ENCODE results near the gene ETNPPL. TPM values are rescaled to one million over a fixed set of nuclear protein-coding genes. Genes with fewer than 3 reads are reported as not detected.

The ETNPPL gene
- total and polyA plus RNA-seq, 2 of the 13 experiments (the other 11 are each of a cell fraction or from before 2014, with no cell fraction given): 1.4 to 6.0 TPM

GRCh38 chr4:108695062-108695461 is 67.8 kb downstream of the ETNPPL start:
- ChIA-PET POLR2A (no interaction called here), CTCF (ENCODE audit: low intra/inter-chr PET ratio, low total read pairs) (no interaction called here)
- Histone ChIP-seq H3K27me3 (ENCODE audit: control insufficient read depth in 1 of 2, insufficient read depth in 2 of 2, low read length in 2 of 2) (no peaks in the 10 kb centered on the region), H3K4me2 (ENCODE audit: low read depth, low read length) (no peak overlapping the region), H3K9ac (ENCODE audit: insufficient read depth, low read depth, low read length) (no peak overlapping the region), H2AFZ (ENCODE audit: low read length) (no peak overlapping the region), H3K79me2 (ENCODE audit: insufficient read depth, low read length) (no peaks in the 10 kb centered on the region), H3K36me3 (replicated peaks in 1 of 2; ENCODE audit: control insufficient read depth in 1 of 2, insufficient read depth in 2 of 2, low read length in 2 of 2) (no peaks in the 10 kb centered on the region), H3K4me3 (replicated peaks in 1 of 3; ENCODE audit: insufficient read depth in 1 of 3, low read depth in 2 of 3, low read length in 3 of 3) (no peak overlapping the region), H3K4me1 (ENCODE audit: insufficient read depth, low read length) (0 out of 2 replicates have a peak, but pooled peaks cover 5% of the 10 kb centered on the region), H3K9me3 (ENCODE audit: low read length) (no peaks in the 10 kb centered on the region), H3K27ac (ENCODE audit: extremely low read length, insufficient read depth, low read length) (no peak overlapping the region), H4K20me1 (ENCODE audit: insufficient read depth, low read length) (no peaks in the 10 kb centered on the region)
- intact Hi-C loops (cut with micrococcal nuclease; ENCODE audit: unreplicated experiment) (no loop called here), in situ Hi-C loops (cut with HindIII; ENCODE audit: extremely low pct_ligation_motif_present, low pct_unique_long_range_greater_than_20kb) (loop anchor here (25.0 kb wide), 1 partner anchor 717 kb away; no protein-coding TSS in a partner anchor)
- FAIRE-seq (no peak), ATAC-seq (no peak), DNase-seq (ENCODE audit: low spot score) (no peak)
- TF ChIP-seq HDAC1 (CRISPR knock-in tag; IDR thresholded peaks at IDR 0.05) (no peak), ZNF773 (CRISPR knock-in tag; IDR thresholded peaks at IDR 0.05; ENCODE audit: borderline replicate concordance) (no peak), ZNF644 (CRISPR knock-in tag; IDR thresholded peaks at IDR 0.05; ENCODE audit: low read depth) (no peak), FUBP1 (CRISPR knock-in tag; IDR thresholded peaks at IDR 0.05; ENCODE audit: borderline replicate concordance) (no peak)
- no TSS peak for BruUV-seq (replicated peaks)
- 6% methylated on average over 1 of the region's 1 CpG for WGBS (ENCODE audit: low lambda C conversion rate)

- no peak for FAIRE-seq
- 32% methylated on average over 3 of the region's 3 CpGs for WGBS (ENCODE audit: low lambda C conversion rate)
- POLR2A ChIA-PET: no interaction called here
- TF ChIP-seq ZNF567 (CRISPR knock-in tag; IDR thresholded peaks at IDR 0.05; ENCODE audit: borderline replicate concordance): no peak
- no peak for TF ChIP-seq TSC22D2 (CRISPR knock-in tag; IDR thresholded peaks at IDR 0.05; ENCODE audit: borderline replicate concordance)
- no peak for TF ChIP-seq ZNF367 (CRISPR knock-in tag; IDR thresholded peaks at IDR 0.05; ENCODE audit: borderline replicate concordance)
- no peak for TF ChIP-seq ZNF563 (CRISPR knock-in tag; IDR thresholded peaks at IDR 0.05)
- no peak for TF ChIP-seq ZNF576 (CRISPR knock-in tag; IDR thresholded peaks at IDR 0.05)
- no peak for TF ChIP-seq ZBTB8A (CRISPR knock-in tag; IDR thresholded peaks at IDR 0.05; ENCODE audit: borderline replicate concordance, low read depth)
- TF ChIP-seq ZFP36L2 (CRISPR knock-in tag; IDR thresholded peaks at IDR 0.05): no peak
- TF ChIP-seq ZNF749 (CRISPR knock-in tag; IDR thresholded peaks at IDR 0.05; ENCODE audit: borderline replicate concordance): no peak
- TF ChIP-seq ZNF513 (CRISPR knock-in tag; conservative IDR thresholded peaks at IDR 0.05): no peak
- no peak for TF ChIP-seq ONECUT2 (CRISPR knock-in tag; IDR thresholded peaks at IDR 0.05)
- no peak for TF ChIP-seq BRF2 (CRISPR knock-in tag; IDR thresholded peaks at IDR 0.05)
Measured at GRCh38 chr4:108694423-108694822, 68.4 kb downstream of the ETNPPL start.

More at GRCh38 chr4:108694423-108694822, 68.4 kb downstream of the ETNPPL start:
- in situ Hi-C loops (cut with HindIII; ENCODE audit: extremely low pct_ligation_motif_present, low pct_unique_long_range_greater_than_20kb) (loop anchor here (25.0 kb wide), 1 partner anchor 718 kb away; no protein-coding TSS in a partner anchor), intact Hi-C loops (cut with micrococcal nuclease; ENCODE audit: unreplicated experiment) (no loop called here)
- 0 out of 2 replicates have a peak, but pooled peaks cover 5% of the 10 kb centered on the region for H3K4me1 ChIP-seq (ENCODE audit: insufficient read depth, low read length)
- CTCF ChIA-PET (ENCODE audit: low intra/inter-chr PET ratio, low total read pairs): no interaction called here
- BruUV-seq (replicated peaks): no TSS peak
- H3K9ac ChIP-seq (ENCODE audit: insufficient read depth, low read depth, low read length): no peak overlapping the region
- H3K27me3 ChIP-seq (ENCODE audit: control insufficient read depth in 1 of 2, insufficient read depth in 2 of 2, low read length in 2 of 2): no peaks in the 10 kb centered on the region
- ATAC-seq: no peak
- H4K20me1 ChIP-seq (ENCODE audit: insufficient read depth, low read length): no peaks in the 10 kb centered on the region
- no peaks in the 10 kb centered on the region for H3K79me2 ChIP-seq (ENCODE audit: insufficient read depth, low read length)
- H2AFZ ChIP-seq (ENCODE audit: low read length): no peak overlapping the region
- no peak overlapping the region for H3K4me3 ChIP-seq (replicated peaks in 1 of 3; ENCODE audit: insufficient read depth in 1 of 3, low read depth in 2 of 3, low read length in 3 of 3)
- H3K27ac ChIP-seq (ENCODE audit: extremely low read length, insufficient read depth, low read length): no peak overlapping the region
- H3K36me3 ChIP-seq (replicated peaks in 1 of 2; ENCODE audit: control insufficient read depth in 1 of 2, insufficient read depth in 2 of 2, low read length in 2 of 2): no peaks in the 10 kb centered on the region
- H3K4me2 ChIP-seq (ENCODE audit: low read depth, low read length): no peak overlapping the region
- H3K9me3 ChIP-seq (ENCODE audit: low read length): no peaks in the 10 kb centered on the region
- DNase-seq (ENCODE audit: low spot score): no peak

Measured in HepG2 (cell line).